NCI-H526 (cell line): Measurements from ENCODE around the gene ZNF75A.

Experiments used
- DNase-seq, 2 experiments: peaks; one replicate each; lab custom pipeline; 2025; lab: John Stamatoyannopoulos, UW

The ZNF75A gene

DNA sequence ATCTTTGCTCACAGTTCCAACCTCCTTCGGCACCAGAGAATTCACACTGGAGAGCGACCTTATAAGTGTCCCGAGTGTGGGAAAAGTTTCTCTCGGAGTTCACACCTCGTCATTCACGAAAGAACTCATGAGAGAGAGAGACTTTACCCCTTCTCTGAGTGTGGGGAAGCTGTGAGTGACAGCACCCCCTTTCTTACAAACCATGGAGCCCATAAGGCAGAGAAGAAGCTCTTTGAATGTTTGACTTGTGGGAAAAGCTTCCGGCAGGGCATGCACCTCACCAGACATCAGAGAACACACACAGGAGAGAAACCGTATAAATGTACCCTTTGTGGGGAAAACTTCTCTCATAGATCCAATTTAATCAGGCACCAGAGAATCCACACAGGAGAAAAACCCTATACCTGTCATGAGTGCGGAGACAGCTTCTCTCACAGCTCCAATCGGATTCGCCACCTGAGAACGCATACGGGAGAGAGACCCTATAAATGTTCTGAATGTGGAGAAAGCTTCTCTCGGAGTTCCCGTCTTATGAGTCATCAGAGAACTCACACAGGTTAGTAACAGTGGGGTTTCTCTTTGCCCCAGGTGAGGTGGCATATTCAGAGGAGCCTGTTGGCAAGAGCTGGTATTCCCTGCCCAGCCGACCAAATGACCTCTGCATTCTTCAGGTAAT is 15.2 kb upstream of the ZNF75A start:
- DNase-seq = no peak

DNA sequence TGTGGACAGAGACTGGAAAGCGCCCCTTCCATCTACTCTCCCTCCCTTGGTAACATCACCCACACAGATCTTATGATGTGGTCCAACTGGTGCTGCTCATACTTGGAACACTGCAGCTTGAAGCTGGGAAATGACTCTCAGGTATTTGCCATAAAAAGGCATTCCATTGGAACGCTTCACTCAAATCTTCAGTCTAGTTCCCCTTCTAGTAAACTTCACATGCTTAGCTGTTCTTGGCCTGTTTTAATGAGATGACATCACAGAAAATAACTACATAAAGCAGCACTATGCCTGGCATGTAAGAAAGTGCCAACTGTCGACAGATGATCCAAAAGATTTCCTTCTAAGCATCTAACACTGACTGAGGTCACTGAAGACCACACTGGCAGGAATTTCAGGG is 12.7 kb upstream of the ZNF75A start:
- DNase-seq = no peak

DNA sequence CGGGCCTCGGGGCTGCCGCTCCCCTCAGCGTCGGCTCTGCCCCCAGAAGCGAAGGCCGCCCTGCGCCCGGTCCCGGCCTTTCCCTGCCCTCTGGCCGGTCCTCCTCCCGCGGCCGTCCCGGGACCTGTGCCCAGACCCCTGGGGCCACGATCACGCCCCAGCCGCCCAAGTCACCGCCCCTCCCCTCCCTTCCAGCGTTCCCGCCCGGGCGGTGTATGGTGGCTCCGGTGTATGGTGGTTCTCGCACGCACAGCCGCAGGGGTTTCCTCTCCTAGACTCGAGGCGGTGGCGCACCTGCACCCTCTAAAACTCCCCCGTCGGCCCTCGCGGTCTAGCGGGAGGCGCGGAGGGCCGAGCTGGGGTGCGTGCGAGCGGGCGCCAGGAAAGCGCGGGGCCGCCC is 10.1 kb upstream of the ZNF75A start:
- DNase-seq = no peak

DNA sequence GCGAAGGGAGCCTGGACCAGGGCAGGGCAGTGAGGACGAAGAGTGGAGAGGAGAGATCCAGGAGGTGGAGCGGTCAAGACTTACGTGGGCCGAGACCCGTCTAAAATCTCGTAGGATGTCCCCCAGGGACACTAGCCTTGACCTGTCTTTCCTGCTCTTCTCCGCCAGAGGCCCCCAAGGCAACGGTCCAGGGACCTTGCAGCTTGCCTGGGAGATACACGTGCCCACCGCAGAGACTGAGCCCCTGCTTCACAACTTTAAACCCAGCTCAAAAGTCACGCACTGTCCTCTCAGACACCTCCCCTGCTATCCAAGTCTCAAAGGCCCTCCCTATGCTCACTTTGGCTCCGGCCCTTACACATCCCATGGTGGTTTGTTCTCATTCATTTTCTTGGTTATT is 9.5 kb upstream of the ZNF75A start:
- DNase-seq = no peak

DNA sequence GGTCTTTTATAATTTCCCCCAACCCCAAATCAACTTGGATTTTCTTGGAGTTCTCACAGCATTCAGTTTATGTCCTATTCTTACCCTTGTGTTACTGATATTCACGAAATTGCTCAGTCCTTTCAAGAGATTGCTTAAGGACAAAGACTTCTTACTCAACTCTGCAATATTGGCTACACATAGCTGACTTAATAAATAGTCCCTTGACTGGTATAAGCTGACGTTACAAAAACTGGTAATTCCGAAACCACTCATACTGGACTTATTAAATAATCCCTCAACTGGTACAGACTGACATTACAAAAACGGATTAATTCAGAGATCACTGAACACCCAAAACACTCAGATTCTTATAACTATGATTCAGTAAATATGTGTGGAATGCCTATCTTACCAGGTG is 927 bp upstream of the ZNF75A start:
- no peak for DNase-seq

DNA sequence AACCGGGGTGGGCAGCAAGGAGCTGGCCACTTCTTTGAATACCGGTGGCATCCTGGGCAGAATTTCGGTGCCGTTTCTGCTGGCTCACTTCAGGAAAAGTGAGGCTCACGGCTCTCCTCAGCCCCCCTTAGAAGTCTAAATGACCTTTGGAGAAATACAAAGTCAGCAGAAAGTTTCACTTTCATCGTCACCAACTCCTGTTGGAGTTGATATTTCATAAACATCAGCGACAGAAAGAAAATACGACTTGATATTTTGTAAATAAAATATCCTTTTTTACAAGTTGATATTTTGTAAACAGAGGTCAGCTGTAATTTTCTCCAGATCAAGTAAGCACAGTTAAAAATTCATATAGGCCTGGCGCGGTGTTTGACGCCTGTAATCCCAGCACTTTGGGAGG is 781 bp downstream of the ZNF75A start:
- no peak for DNase-seq

DNA sequence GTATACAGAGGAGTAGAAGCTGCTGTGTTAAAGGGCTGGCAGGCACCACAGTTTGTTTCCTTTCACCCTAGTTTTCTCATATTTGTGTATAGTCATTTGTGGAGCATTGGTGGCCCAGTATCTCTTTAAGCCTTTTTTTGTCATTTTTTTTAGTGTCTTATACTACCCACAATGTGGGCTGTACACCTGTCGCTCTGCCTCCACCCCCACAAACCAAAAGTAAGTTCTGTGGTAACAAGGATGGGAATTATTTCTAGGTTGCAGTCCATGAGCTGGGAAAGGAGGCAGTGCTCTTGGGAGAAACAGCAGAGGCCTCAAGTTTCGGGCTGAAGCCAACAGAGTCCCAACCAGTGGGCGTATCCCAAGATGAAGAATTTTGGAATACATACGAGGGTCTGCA is 6.2 kb downstream of the ZNF75A start:
- DNase-seq = no peak

DNA sequence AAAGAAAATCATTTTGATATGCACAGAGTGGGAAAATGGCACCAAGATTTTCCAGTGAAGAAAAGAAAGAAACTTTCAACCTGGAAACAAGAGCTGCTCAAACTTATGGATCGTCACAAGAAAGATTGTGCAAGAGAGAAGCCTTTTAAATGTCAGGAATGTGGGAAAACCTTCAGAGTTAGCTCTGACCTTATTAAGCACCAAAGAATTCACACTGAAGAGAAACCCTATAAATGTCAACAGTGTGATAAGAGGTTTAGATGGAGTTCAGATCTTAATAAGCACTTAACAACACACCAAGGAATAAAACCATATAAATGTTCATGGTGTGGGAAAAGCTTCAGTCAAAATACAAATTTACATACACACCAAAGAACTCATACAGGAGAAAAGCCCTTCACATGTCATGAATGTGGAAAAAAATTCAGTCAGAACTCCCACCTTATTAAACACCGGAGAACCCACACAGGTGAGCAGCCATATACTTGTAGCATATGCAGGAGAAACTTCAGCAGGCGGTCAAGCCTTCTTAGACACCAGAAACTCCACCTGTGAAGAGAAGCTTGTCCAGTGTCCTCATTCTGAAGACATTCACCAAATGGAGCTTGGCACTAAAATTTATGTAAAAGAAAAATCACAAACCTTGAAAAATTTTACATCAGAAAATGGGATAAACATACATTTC is 12.2 kb downstream of the ZNF75A start:
- no peak for DNase-seq

DNA sequence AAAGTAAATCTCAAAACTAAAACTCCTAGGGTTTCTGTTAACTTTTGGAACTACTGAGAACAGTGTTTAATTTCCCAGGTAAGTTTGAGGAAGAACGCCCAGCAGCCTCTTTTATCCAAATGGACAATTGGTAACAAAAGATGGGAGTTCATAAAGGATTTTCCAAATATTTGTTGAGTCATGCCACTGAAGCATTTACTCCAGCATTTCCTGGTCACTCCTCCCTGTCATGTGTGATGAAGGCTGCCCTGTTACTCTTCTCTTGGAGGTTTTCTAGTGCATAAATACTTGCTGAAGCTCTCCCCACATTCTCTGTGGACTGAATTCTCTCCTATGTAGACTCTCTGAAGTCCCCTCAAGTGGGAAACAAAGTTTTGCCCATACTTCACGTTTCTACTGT is 16.5 kb downstream of the ZNF75A start:
- DNase-seq = no peak

DNA sequence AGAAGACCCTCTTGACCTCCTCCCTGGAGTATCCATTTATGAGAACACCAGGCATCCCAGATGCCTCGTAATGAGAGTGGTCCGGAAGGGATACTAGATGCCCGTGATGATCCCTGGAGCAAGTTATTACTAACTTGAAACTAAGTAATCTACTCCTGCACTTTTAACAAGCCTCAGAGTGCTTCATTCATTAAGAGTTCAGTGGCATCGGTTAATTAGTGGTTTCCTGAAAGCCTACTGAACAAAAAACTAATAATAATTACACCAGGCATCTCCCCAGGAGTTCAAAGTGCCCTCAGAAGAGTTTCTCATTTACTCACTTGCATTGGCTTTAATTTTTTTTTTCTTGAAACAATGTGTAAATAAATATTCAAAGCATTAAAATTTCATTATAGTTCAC is 22.2 kb downstream of the ZNF75A start:
- DNase-seq = no peak

DNA sequence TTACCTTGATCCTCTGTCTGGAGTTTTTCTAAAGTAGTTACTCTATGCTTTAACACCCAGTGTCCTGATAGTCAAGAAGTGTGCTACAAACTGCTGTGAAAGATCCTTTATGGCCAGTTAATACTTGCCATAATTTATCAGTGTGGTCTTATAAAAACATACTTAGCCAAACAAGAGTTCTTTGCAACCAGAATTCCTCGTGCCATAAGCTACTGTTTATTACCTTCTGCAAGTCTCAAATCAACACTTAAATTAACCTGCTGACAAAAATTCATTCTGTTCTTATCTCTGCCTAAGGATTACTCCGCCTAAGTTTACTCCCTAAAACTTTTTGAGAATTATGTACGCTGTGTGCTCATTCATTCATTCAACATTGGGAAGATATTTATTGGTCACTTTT is 22.8 kb downstream of the ZNF75A start:
- no peak for DNase-seq

DNA sequence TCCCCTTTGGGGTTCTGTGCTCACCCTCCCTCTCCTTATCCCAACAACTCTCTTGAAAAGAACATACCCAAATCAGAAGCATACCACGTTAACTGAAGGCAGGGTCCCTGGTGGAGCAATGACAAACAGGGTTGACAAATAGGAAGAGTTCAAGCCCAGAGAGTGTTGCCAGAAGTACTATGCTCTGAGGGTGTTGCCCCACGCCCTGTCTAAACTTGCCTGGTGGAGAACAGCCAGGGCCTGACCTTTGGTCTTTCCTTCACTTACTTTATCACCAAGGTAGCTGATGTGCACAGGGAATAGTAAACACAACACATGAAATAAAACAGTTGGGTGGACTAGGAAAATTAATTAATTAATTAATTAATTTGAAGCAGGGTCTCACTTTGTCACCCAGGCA is 23.3 kb downstream of the ZNF75A start:
- DNase-seq = no peak

DNA sequence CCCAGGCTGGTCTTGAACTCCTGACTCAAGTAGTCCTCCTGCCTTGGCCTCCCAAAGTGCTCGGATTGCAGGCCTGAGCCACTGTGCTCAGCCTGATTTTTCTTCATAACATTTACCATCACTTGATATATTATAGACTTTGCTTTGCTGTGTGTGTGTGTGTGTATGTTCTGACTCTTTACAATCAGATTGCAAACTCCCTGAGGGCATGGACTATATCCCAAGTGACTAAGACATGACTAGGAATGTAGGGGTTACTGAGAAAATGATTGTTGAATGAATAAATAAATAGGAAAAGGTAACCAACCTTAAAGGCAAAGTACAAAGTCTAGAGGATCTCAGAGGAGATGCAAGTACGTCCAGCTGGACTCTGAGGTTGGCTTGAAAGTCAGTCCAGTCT is 40.7 kb downstream of the ZNF75A start:
- DNase-seq = no peak

DNA sequence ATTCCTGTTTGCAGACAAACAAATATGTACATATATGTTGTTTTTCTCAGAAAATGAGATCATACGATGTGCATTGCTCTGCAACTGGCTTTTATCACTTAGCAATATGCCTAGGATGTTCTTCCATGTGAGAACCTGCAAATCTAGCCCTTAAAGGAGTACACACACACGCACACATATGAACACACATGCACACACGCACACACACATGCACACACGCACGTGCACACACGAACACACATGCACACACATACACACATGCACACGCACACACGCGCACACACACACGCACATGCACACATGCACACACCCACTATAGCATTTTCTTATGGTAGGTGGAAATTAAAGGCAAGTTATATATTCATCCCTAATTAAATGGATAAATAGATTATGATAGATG is 42.3 kb downstream of the ZNF75A start:
- no peak for DNase-seq

DNA sequence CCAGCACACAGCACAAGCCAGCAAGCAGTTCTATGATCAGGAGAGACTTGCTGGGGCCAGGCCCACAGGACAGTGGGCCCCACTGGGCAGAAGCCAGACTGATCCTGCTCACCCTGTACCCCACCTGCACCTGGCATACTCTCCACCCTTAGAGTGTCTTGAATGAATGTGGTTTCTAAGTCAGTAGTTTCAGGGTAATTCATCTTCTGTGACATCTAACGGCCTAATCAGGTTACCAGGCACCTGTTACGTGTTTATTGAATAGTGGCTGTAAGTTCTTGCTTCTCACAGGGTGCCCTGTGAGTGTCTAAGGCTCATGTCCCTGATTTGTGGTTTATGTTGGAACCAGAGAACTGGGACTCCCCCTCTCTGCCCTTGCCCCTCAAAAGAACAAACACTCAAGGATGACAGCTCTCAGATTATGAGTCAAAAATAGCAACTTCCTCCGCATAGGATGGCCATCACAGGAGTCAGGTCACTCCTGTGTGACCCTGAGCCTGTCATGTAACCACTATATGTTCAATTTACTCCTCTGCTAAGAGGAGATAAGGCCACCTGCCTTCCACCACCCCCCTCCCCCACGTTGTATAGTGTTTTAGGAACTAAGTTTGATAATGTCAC is 43.4 kb downstream of the ZNF75A start:
- DNase-seq = no peak

DNA sequence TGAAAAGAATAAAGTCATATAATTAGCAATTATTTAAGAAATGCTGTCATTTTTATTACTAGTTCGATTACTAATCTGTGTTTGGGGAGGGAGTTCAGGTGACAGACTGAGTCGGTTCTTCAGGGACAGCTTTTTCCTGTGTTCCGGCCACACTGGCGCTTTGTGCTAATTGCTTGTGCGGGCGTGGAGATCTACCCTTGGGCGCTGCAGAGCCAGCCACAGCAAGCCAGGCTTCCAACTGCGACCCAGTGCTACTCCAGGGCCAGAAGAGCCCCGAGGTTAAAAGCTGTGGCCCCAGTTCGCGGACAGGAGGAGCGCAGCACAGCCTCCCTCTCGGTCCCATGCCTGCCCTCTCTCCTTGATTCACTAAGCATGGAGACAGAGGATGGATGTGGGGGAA is 43.9 kb downstream of the ZNF75A start:
- DNase-seq = no peak

DNA sequence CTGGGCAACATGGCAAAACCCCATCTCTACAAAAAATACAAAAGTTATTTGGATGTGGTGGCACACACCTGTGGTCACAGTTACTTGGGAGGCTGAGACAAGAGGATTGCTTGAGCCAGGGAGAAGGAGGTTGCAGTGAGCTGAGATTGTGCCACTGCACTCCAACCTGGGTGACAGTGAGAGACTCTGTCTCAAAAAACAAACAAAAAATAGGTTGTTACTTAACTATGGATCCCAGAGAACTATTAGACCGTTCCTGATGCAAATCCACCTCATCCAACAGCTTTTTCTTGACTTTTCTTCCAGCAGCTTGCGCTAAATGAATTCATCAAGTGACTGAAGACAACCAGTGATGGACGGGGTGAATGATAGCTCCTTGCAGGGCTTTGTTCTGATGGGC is 50.3 kb downstream of the ZNF75A start, which contains the start of gene OR2C1:
Gene OR2C1 (plus strand): TSS at position 301 of the 400 bp plus-strand sequence. CDS start 52 bp downstream, at position 353.
- no peak for DNase-seq

DNA sequence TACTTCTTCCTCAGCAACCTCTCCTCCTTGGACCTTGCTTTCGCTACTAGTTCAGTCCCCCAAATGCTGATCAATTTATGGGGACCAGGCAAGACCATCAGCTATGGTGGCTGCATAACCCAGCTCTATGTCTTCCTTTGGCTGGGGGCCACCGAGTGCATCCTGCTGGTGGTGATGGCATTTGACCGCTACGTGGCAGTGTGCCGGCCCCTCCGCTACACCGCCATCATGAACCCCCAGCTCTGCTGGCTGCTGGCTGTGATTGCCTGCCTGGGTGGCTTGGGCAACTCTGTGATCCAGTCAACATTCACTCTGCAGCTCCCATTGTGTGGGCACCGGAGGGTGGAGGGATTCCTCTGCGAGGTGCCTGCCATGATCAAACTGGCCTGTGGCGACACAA is 50.8 kb downstream of the ZNF75A start:
- no peak for DNase-seq

DNA sequence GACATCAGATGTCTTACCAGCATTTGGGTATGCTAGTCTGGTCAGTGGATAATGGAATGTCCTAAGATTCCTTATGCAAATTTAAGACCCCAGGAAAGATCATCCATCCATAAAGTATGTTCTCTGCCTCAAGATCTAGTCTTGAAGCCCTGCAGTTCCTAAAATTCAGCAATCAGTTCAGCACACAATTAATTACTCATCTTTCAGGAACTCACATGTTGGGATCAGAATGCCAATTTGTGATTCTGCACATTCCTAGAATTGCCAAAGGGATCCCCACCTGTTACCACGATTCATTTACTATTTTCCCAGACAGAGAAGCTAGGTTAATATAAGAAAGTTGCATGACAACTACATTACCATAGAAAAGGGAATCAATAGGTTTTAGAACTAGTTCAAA is 53.6 kb downstream of the ZNF75A start:
- DNase-seq = no peak

DNA sequence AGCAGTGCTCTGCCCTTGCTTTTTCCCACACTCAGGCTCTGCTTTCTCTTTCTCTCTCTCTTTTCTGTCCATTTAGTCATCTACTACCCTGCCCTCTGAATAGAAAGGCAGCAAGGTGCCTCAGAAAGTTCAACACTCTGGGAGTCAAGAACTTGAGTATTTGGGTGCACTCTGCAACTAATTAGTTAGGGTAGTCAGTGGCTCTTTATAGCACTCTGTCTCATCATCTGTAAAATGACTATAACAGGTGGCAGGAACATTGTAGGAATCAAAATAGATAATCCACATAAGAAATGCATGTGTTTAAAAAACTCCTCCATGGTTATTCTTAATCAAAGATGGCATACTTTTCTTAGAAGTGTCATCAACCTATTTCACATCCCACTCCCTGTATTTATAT is 57.6 kb downstream of the ZNF75A start:
- no peak for DNase-seq

DNA sequence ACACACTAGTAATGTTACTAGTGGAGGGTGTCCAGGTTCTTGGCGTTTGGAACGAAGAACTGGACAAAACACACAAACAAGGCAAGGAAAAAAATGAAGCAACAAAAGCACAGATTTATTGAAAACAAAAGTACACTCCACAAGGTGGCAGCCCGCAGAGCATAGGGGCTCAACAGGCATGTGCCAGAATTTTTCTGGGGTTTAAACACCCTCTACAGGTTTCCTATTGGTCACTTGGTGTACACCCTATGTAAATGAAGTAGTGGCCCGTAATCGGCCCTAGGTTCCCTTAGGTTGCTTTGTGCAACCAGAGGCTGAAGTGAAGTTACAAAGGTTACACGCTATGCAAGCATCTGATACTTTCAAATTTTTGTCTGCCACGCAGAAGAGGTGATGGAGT is 58.5 kb downstream of the ZNF75A start:
- no peak for DNase-seq

DNA sequence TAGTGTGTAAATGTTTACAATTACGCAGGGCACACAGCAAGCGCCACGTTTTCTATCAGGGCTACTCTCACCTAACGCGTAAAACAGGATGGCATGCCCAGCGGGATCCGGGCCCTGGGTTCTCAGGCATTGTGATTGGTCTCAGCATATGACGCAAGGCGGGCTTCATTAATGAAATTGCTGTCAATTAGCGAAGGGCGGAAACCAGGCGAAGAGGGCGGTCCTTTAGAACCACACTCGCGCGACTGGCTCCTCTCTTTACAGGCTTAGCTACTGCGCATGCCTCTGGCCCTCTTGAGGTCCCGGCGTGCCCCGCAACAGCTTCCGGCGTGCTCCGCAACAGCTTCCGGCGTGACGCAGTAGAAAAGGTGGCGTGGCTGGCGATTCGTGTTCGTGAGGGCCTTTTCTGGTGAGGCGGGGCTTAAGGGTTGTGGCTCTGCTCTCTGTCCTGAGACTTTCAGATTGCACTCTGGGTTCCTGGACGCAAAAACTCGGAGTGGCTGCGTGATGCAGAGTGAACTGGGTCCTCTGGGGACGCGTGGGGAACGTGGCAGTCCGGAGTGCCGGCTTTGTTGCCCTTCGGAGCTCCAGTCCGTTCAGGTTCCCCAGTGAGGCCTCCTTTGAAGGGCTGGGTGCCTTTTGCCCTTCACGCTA is 59.6 kb downstream of the ZNF75A start:
- DNase-seq = no peak
